ENCODE data around the gene APOA5. TPM values are rescaled to one million over a fixed set of nuclear protein-coding genes. Genes with fewer than 3 reads are reported as not detected.
"Not testable (repeated sequence)": the region's sequence is repeated elsewhere in the genome, so short reads cannot be mapped to it uniquely, and the experiment has no call there.

APOA5 gene
- total RNA-seq, 4 donors from 2014 or later, result 1.0 to 2.9 TPM; not detected in 2

DNA sequence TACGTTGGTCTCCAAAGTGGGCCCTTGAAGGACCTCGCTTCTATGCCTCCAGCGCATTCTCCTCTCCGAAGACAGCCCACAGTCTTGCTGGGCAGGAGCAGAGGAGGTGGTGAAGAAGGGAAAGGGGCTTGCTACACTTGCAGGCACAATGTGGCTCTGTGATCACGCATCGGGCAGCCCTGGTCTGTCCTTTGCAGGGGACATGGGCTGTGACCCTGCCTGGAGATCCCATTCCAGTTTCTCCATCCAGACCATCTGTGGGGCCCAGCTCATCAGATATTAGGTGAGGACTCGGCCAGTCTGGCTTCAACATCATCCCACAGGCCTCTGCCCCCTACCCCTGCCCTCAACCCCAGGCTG, 44.9 kb upstream of the APOA5 start:
- Histone ChIP-seq H3K4me1 (peaks cover 10 to 14% of the 10 kb centered on the region in 2 donors), H3K27ac (peak overlapping the region in 3 of 4 donors; percentile 63 to 70 (median 69)), H3K9me3 (no peaks in the 10 kb centered on the region), H3K27me3 (no peaks in the 10 kb centered on the region), H3K4me3 (no peak overlapping the region), H3K36me3 (no peaks in the 10 kb centered on the region)
- TF ChIP-seq, protein P1, sequence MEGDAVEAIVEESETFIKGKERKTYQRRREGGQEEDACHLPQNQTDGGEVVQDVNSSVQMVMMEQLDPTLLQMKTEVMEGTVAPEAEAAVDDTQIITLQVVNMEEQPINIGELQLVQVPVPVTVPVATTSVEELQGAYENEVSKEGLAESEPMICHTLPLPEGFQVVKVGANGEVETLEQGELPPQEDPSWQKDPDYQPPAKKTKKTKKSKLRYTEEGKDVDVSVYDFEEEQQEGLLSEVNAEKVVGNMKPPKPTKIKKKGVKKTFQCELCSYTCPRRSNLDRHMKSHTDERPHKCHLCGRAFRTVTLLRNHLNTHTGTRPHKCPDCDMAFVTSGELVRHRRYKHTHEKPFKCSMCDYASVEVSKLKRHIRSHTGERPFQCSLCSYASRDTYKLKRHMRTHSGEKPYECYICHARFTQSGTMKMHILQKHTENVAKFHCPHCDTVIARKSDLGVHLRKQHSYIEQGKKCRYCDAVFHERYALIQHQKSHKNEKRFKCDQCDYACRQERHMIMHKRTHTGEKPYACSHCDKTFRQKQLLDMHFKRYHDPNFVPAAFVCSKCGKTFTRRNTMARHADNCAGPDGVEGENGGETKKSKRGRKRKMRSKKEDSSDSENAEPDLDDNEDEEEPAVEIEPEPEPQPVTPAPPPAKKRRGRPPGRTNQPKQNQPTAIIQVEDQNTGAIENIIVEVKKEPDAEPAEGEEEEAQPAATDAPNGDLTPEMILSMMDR (IDR thresholded peaks at IDR 0.05 in 4 of 5, conservative IDR thresholded peaks at IDR 0.05 in 1 of 5), result no peak
- TF ChIP-seq POLR2A (IDR thresholded peaks at IDR 0.05), result no peak
- in situ Hi-C loops (cut with MboI; ENCODE audit: low sequenced_read_pairs in 4 of 4), result no loop called here
- ATAC-seq (no peak), DNase-seq (no peak)
- intact Hi-C loops (cut with DNase I; ENCODE audit: low total_unique reads), result loop anchor here (1.0 kb wide), 1 partner anchor 45 kb away; the partner anchor contains the start of gene APOA5

DNA sequence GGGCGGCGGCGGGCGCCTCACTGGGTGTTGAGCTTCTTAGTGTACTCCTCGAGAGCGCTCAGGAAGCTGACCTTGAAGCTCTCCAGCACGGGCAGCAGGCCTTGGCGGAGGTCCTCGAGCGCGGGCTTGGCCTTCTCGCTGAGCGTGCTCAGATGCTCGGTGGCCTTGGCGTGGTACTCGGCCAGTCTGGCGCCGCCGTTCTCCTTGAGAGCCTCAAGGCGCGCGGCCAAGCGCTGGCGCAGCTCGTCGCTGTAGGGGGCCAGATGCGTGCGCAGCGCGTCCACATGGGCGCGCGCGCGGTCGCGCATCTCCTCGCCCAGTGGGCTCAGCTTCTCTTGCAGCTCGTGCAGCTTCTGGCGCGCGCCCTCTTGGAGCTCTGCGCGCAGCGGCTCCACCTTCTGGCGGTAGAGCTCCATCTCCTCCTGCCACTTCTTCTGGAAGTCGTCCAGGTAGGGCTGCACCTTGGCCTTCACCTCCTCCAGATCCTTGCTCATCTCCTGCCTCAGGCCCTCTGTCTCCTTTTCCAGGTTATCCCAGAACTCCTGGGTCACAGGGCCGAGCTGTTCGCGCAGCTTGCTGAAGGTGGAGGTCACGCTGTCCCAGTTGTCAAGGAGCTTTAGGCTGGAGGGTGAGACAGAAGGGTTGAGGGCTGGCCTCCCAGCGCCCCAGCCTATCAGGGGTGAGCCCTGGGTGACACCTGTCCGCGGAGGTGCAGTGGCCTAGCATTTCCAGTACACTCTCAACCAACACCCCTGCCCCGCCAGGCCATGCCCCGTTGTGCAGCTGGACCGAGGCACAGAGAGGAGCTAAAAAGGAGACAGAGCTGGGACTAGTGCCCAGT, 44.3 kb upstream of the APOA5 start:
- Histone ChIP-seq H3K9me3 (no peaks in the 10 kb centered on the region), H3K27ac (peak overlapping the region; percentile 63 to 70 (median 66)), H3K4me3 (peak overlapping the region; percentile 43 to 55 (median 44)), H3K36me3 (no peaks in the 10 kb centered on the region), H3K4me1 (peaks cover 10 to 14% of the 10 kb centered on the region in 2 donors), H3K27me3 (no peaks in the 10 kb centered on the region)
- DNase-seq (peak; percentile 65 to 87), ATAC-seq (peak; percentile 78 to 82)
- TF ChIP-seq, protein P1 (IDR thresholded peaks at IDR 0.05 in 4 of 5, conservative IDR thresholded peaks at IDR 0.05 in 1 of 5), result peak; percentile 34 to 70 (median 63)
- no peak for TF ChIP-seq POLR2A (IDR thresholded peaks at IDR 0.05)
- intact Hi-C loops (cut with DNase I; ENCODE audit: low total_unique reads), result loop anchor here (1.0 kb wide), 1 partner anchor 45 kb away; the partner anchor contains the start of gene APOA5
- in situ Hi-C loops (cut with MboI; ENCODE audit: low sequenced_read_pairs in 4 of 4), result no loop called here

DNA sequence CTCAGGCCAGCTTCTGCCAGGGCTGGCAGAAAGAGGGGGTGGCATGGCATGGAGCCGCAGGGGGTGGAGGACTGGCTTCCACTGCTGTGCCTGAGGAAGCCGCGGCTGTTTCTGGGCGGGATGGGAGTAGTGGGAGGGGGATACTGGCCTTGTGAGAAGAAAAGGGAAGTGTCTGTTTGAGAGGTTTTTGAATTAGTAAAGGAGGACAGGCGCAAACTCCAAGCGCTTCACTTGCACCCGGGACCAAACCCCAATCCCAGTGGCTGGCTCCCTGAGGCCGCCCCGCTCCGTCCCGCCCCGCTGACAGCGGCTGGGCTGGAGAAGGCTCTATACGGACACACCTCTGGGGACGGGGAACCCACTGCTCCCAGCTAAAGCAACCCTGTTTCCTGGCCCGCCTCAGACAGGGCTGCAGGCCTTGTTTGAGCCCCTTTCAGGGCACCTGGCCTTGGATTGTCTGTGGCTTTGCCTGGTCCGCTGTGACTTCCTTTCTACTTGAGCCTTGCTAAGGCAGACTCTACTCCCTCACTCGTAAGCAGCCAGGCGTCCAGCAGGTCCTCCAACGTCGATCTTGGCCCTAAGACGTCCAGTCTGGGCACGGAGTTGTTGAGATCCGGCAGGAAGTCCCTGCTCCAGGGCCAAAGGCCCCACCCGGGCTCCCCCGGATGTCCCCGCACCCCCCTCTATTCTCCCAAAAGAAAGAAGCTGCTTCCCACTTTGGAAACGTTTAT, 43.5 kb upstream of the APOA5 start:
- Histone ChIP-seq H3K4me3 (peak overlapping the region; percentile 43 to 55 (median 44)), H3K27me3 (no peaks in the 10 kb centered on the region), H3K27ac (peak overlapping the region; percentile 63 to 70 (median 66)), H3K9me3 (no peaks in the 10 kb centered on the region), H3K36me3 (no peaks in the 10 kb centered on the region), H3K4me1 (peaks cover 10 to 14% of the 10 kb centered on the region in 2 donors)
- intact Hi-C loops (cut with DNase I; ENCODE audit: low total_unique reads), result no loop called here
- DNase-seq, result no peak
- no peak for TF ChIP-seq POLR2A (IDR thresholded peaks at IDR 0.05)
- TF ChIP-seq, protein P1 (IDR thresholded peaks at IDR 0.05 in 4 of 5, conservative IDR thresholded peaks at IDR 0.05 in 1 of 5), result no peak
- in situ Hi-C loops (cut with MboI; ENCODE audit: low sequenced_read_pairs in 4 of 4), result no loop called here
- ATAC-seq, result peak; percentile 23 to 28

DNA sequence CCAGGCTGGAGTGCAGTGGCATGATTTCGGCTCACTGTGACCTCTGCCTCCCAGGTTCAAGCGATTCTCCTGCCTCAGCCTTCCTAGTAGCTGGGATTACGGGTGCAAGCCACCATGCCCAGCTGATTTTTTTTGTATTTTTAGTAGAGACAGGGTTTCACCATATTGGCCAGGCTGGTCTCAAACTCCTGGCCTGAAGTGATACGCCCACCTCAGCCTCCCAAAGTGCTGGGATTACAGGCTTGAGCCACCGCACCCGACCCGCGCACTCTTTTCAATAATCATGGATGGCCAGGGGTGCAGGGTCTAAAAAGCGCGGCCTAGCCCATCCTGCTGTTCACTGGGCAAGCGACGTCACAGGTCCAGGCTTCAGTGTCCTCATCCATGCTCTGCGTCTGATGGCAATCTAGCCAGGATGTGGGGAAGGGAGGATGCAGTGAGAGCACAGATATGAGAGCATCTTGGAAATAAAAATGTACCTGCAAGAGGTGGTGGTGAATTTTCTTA, 42.9 kb upstream of the APOA5 start:
- peaks cover 10 to 14% of the 10 kb centered on the region in 2 donors for H3K4me1 ChIP-seq
- H3K4me3 ChIP-seq; DNase-seq; H3K27me3 ChIP-seq; intact Hi-C loops (cut with DNase I; ENCODE audit: low total_unique reads); H3K36me3 ChIP-seq; in situ Hi-C loops (cut with MboI; ENCODE audit: low sequenced_read_pairs in 4 of 4); ATAC-seq; H3K9me3 ChIP-seq: not testable (repeated sequence)
- peak overlapping the region in 3 of 4 donors; percentile 63 to 70 (median 69) for H3K27ac ChIP-seq
